Caco-2 (cell line): ENCODE data around the gene UFSP1. TPM values are rescaled to one million over a fixed set of nuclear protein-coding genes. Genes with fewer than 3 reads are reported as not detected.
"Not testable (repeated sequence)": the region's sequence is repeated elsewhere in the genome, so short reads cannot be mapped to it uniquely, and the experiment has no call there.

Experiments
- Bru-seq: library from RNA; stranded (reverse); fragments of 400-500 nt; gene quantifications from one replicate; lab custom pipeline; 2021; lab: Mats Ljungman, UMichigan
- BruChase-seq, 2 experiments: library from RNA; stranded (reverse); fragments of 400-500 nt; gene quantifications; one replicate each; lab custom pipeline; 2021; lab: Mats Ljungman, UMichigan
- BruUV-seq: library from RNA; stranded (reverse); fragments of 400-500 nt; replicated peaks from 2 replicates; lab custom pipeline; 2021; lab: Mats Ljungman, UMichigan
- CTCF ChIA-PET: fragments of 300-600 bp; sonication (Branson Sonifier 250); formaldehyde crosslinking; loops from one replicate; lab custom pipeline; 2022; ENCODE audit warnings: antibody characterized with exemption; lab: Charles Lee
- POLR2A ChIA-PET: fragments of 300-600 bp; sonication (Branson Sonifier 250); formaldehyde crosslinking; loops from one replicate; lab custom pipeline; 2022; ENCODE audit warnings: antibody characterized with exemption; lab: Charles Lee
- DNase-seq, 2 experiments: peaks; one replicate each; pipeline versions ENCODE4 v3.0.0 to v3.0.0-alpha.2; 2020 to 2022
- H3K27me3 ChIP-seq: replicated peaks from 2 replicates; pipeline ENCODE4 v1.6.0; 2011; ENCODE audit warnings: low read length; ENCODE audit not compliant: control insufficient read depth, insufficient read depth
- H3K36me3 ChIP-seq: 2 replicates; pipeline ENCODE4 v1.5.1; 2011; ENCODE audit warnings: low read length; ENCODE audit not compliant: control insufficient read depth, insufficient read depth
- H3K4me1 ChIP-seq: fragments of 250-450 bp; sonication (Bioruptor Pico); 2 replicates; pipeline ENCODE4 v1.5.1; 2020; ENCODE audit warnings: mild to moderate bottlenecking
- H3K4me3 ChIP-seq: 2 replicates; pipeline ENCODE4 v1.5.1; 2011; ENCODE audit warnings: low read depth, mild to moderate bottlenecking, control low read depth, low read length
- H3K9me3 ChIP-seq: fragments of 250-450 bp; sonication (Bioruptor Pico); 2 replicates; pipeline ENCODE4 v1.5.1; 2020; ENCODE audit warnings: mild to moderate bottlenecking, moderate library complexity
- H3K27ac Mint-ChIP-seq: one replicate; pipeline ENCODE4 v1.8.0; 2022; ENCODE audit warnings: mixed read lengths; ENCODE audit not compliant: unreplicated experiment
- H3K27me3 Mint-ChIP-seq: one replicate; pipeline ENCODE4 v1.8.0; 2022; ENCODE audit warnings: mixed read lengths; ENCODE audit not compliant: insufficient read depth, unreplicated experiment
- H3K36me3 Mint-ChIP-seq: one replicate; pipeline ENCODE4 v1.8.0; 2022; ENCODE audit warnings: mild to moderate bottlenecking, mixed read lengths; ENCODE audit not compliant: insufficient read depth, unreplicated experiment
- H3K4me1 Mint-ChIP-seq: one replicate; pipeline ENCODE4 v1.8.0; 2022; ENCODE audit warnings: low read depth, mixed read lengths; ENCODE audit not compliant: unreplicated experiment
- H3K4me3 Mint-ChIP-seq: one replicate; pipeline ENCODE4 v1.8.0; 2022; ENCODE audit warnings: mild to moderate bottlenecking, moderate library complexity, mixed read lengths; ENCODE audit not compliant: unreplicated experiment
- H3K9me3 Mint-ChIP-seq: one replicate; pipeline ENCODE4 v1.8.0; 2022; ENCODE audit warnings: mixed read lengths; ENCODE audit not compliant: unreplicated experiment
- intact Hi-C: fragments of 100-400 bp; cut with micrococcal nuclease; formaldehyde crosslinking; loops from one replicate; pipeline ENCODE4 v1.10.0; 2022; ENCODE audit not compliant: unreplicated experiment
- long read RNA-seq: library from polyadenylated mRNA; stranded (forward); transcript quantifications from one replicate; pipeline ENCODE4 v2.0.0, GENCODE V29; 2022
- total RNA-seq: library from RNA; stranded (reverse); gene quantifications from 2 replicates; pipeline ENCODE4 v1.2.3, GENCODE V29; 2022
- TF ChIP-seq, protein P1 (sequence below), 2 experiments: fragments of 200-600 bp in 1 of 2; IDR thresholded peaks; 1 replicate in 1 of 2; 2 replicates in 1 of 2; pipeline versions ENCODE4 v1.5.1 to v1.8.0; 2011 to 2022; ENCODE audit warnings: antibody characterized with exemption in 1 of 2, control low read depth in 1 of 2, inconsistent platforms in 1 of 2, low read depth in 1 of 2, low read length in 1 of 2, mild to moderate bottlenecking in 1 of 2, moderate library complexity in 1 of 2; ENCODE audit not compliant: insufficient read depth in 1 of 2, severe bottlenecking in 1 of 2, unreplicated experiment in 1 of 2

UFSP1 gene
- total RNA-seq (4.6 and 5.3 TPM in 2 replicates), Bru-seq, nascent RNA (percentile 59 among the genes with signal in this experiment), BruChase-seq, experiment 1, labeled RNA remaining after a 2-hour chase (percentile 54 among the genes with signal in this experiment), BruChase-seq, experiment 2, labeled RNA remaining after a 6-hour chase (percentile 41 among the genes with signal in this experiment)
- long read RNA-seq, partial matches to known transcripts: 0 of 1 reads
- long read RNA-seq, other reads (novel, unspliced or antisense): 0 of 1 reads

GRCh38 chr7:100888988-100889750 lies at the start of gene UFSP1:
Gene UFSP1 (minus strand): TSS chr7:100889715. CDS start chr7:100889271, 444 bp downstream.
- no peaks in the 10 kb centered on the region for H3K9me3 ChIP-seq
- H3K4me1 ChIP-seq: peaks cover 23% of the 10 kb centered on the region
- Mint-ChIP-seq H3K9me3 (no peaks in the 10 kb centered on the region), H3K4me1 (peaks cover 55% of the 10 kb centered on the region), H3K27me3 (no peaks in the 10 kb centered on the region), H3K36me3 (peaks cover 63% of the 10 kb centered on the region), H3K4me3 (peak within 1 kb of the TSS; percentile 88), H3K27ac (peak within 1 kb of the TSS; percentile 87)
- peaks cover 5% of the 10 kb centered on the region for H3K36me3 ChIP-seq
- ChIA-PET POLR2A (interaction anchor here (0.5 to 2.4 kb wide), 16 partner anchors 11 to 328 kb away, joined by 3 to 76 read pairs (median 5); partner anchors contain the start of genes EPHB4, FBXO24, PLOD3 and POP7), CTCF (interaction anchor here (0.5 to 1.4 kb wide), 19 partner anchors 14 to 775 kb away, joined by 3 to 22 read pairs (median 5); partner anchors contain the start of genes EPHB4, FBXO24, LRCH4 and POP7)
- peak within 1 kb of the TSS; percentile 67 for H3K4me3 ChIP-seq
- TF ChIP-seq, protein P1, sequence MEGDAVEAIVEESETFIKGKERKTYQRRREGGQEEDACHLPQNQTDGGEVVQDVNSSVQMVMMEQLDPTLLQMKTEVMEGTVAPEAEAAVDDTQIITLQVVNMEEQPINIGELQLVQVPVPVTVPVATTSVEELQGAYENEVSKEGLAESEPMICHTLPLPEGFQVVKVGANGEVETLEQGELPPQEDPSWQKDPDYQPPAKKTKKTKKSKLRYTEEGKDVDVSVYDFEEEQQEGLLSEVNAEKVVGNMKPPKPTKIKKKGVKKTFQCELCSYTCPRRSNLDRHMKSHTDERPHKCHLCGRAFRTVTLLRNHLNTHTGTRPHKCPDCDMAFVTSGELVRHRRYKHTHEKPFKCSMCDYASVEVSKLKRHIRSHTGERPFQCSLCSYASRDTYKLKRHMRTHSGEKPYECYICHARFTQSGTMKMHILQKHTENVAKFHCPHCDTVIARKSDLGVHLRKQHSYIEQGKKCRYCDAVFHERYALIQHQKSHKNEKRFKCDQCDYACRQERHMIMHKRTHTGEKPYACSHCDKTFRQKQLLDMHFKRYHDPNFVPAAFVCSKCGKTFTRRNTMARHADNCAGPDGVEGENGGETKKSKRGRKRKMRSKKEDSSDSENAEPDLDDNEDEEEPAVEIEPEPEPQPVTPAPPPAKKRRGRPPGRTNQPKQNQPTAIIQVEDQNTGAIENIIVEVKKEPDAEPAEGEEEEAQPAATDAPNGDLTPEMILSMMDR (IDR thresholded peaks at IDR 0.05; ENCODE audit: insufficient read depth in 1 of 2, low read depth in 1 of 2, low read length in 1 of 2, severe bottlenecking in 1 of 2, unreplicated experiment in 1 of 2): no peak
- BruUV-seq: no TSS peak
- intact Hi-C loops: loop anchor here (1.0 kb wide), 2 partner anchors 14 to 37 kb away; partner anchors contain the start of genes SLC12A9 and SRRT
- H3K27me3 ChIP-seq: no peaks in the 10 kb centered on the region
- peak in 1 of 2 experiments; percentile 43 for DNase-seq

- H3K4me3 Mint-ChIP-seq, POLR2A ChIA-PET, H3K27ac Mint-ChIP-seq, H3K27me3 ChIP-seq, BruUV-seq, H3K4me3 ChIP-seq, intact Hi-C loops, H3K27me3 Mint-ChIP-seq, H3K4me1 Mint-ChIP-seq, H3K36me3 ChIP-seq, CTCF ChIA-PET, DNase-seq: not testable (repeated sequence)
- peaks cover 40% of the 10 kb centered on the region for H3K9me3 ChIP-seq
- Mint-ChIP-seq H3K36me3 (peaks cover 32% of the 10 kb centered on the region), H3K9me3 (peaks cover 26% of the 10 kb centered on the region)
- H3K4me1 ChIP-seq: peaks cover 15% of the 10 kb centered on the region
Observed at GRCh38 chr7:100936167-100936566, 46.7 kb upstream of the UFSP1 start.

- DNase-seq, BruUV-seq, H3K27me3 ChIP-seq, POLR2A ChIA-PET, CTCF ChIA-PET, H3K36me3 ChIP-seq, H3K4me3 Mint-ChIP-seq, H3K27ac Mint-ChIP-seq, intact Hi-C loops, H3K27me3 Mint-ChIP-seq, H3K4me3 ChIP-seq: not testable (repeated sequence)
- peaks cover 14% of the 10 kb centered on the region for H3K4me1 Mint-ChIP-seq
- peaks cover 23% of the 10 kb centered on the region for H3K4me1 ChIP-seq
- H3K36me3 Mint-ChIP-seq: peaks cover 33% of the 10 kb centered on the region
- peaks cover 26% of the 10 kb centered on the region for H3K9me3 Mint-ChIP-seq
- H3K9me3 ChIP-seq: peaks cover 37% of the 10 kb centered on the region
Observed at GRCh38 chr7:100935381-100935780, 45.9 kb upstream of the UFSP1 start.
